ENCODE results near the gene SMIM36.

The SMIM36 gene

DNA sequence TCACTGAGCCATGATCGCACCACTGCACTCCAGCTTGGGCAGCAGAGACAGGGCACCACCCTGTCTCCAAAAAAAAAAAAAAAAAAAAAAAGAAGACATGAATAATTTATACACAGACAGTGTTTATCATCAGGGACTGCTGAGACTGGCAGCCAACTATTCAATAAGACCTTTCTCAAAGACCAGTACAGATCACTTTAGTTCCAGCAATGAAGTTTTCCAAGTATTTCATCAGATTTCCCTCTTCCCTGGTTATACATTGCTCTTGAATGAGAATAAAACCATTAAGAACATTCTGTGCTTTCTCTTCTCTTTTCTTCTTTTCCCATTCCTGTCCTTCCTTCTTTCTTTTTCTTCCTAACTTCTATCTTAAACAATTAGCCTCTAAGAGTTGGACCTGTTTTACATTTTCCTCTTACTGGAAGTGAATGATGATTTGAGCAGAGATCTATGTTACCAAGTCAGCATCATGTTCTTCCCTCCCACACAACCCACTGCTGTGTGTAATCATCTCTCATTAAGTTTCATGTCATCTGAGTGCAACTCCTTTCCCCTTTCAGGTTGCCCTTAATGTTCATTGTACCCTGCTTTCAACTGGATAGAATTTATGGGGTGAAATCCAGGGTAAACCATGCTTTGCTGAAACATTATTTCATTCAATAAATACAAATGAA lies 35.9 kb upstream of the SMIM36 start:
- no peaks in the 10 kb centered on the region for H3K9me3 ChIP-seq (replicated peaks; ENCODE audit: insufficient read depth, low read length)
- no peak overlapping the region for H3K4me2 ChIP-seq (ENCODE audit: low read depth, low read length)

DNA sequence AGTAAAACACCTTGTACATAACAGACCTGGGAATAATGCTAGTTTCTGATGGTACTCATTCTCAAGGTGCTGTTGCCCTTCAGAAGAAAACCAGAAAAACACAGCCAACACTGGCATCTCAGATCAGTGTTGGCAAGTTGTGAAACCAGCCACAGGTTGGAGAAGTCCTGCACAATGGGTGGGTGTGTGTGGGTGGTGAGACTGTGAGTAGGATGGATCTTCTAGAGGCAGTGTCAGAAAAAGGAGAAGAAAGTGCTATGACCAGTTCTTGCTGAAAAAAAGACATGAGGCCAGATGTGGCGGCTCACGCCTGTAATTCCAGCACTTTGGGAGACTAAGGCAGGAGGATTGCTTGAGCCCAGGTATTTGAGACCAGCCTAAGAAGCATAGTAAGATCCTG lies 35.2 kb upstream of the SMIM36 start:
- Histone ChIP-seq H3K27me3 (replicated peaks; ENCODE audit: insufficient read depth, low read length) (no peaks in the 10 kb centered on the region), H3K27ac (ENCODE audit: low read length) (no peak overlapping the region), H4K20me1 (ENCODE audit: insufficient read depth, low read length) (no peaks in the 10 kb centered on the region), H3K9me3 (replicated peaks; ENCODE audit: insufficient read depth, low read length) (no peaks in the 10 kb centered on the region), H3K4me2 (ENCODE audit: low read depth, low read length) (no peak overlapping the region), H3K79me2 (ENCODE audit: low read length) (no peaks in the 10 kb centered on the region), H3K4me1 (ENCODE audit: low read length) (no peaks in the 10 kb centered on the region), H3K9ac (ENCODE audit: low read length) (no peak overlapping the region), H3K4me3 (ENCODE audit: low read length) (no peak overlapping the region), H2AFZ (ENCODE audit: low read length) (no peak overlapping the region), H3K36me3 (replicated peaks; ENCODE audit: insufficient read depth, low read length) (no peaks in the 10 kb centered on the region), H3K9me2 (replicated peaks; ENCODE audit: insufficient read depth, low read length) (no peaks in the 10 kb centered on the region), H3F3A (ENCODE audit: insufficient read depth, low read length) (no peaks in the 10 kb centered on the region)
- TF ChIP-seq EZH2phosphoT487 (IDR thresholded peaks at IDR 0.05; ENCODE audit: low read length) = no peak
- TF ChIP-seq, protein P1, sequence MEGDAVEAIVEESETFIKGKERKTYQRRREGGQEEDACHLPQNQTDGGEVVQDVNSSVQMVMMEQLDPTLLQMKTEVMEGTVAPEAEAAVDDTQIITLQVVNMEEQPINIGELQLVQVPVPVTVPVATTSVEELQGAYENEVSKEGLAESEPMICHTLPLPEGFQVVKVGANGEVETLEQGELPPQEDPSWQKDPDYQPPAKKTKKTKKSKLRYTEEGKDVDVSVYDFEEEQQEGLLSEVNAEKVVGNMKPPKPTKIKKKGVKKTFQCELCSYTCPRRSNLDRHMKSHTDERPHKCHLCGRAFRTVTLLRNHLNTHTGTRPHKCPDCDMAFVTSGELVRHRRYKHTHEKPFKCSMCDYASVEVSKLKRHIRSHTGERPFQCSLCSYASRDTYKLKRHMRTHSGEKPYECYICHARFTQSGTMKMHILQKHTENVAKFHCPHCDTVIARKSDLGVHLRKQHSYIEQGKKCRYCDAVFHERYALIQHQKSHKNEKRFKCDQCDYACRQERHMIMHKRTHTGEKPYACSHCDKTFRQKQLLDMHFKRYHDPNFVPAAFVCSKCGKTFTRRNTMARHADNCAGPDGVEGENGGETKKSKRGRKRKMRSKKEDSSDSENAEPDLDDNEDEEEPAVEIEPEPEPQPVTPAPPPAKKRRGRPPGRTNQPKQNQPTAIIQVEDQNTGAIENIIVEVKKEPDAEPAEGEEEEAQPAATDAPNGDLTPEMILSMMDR (IDR thresholded peaks at IDR 0.05; ENCODE audit: low read length) = no peak
- TF ChIP-seq EZH2 (optimal IDR thresholded peaks at IDR 0.05; ENCODE audit: low read depth, low read length) = no peak
- no peak for DNase-seq

More for the DNA sequence above, 35.9 kb upstream of the SMIM36 start:
- Histone ChIP-seq H3K9ac (ENCODE audit: low read length) (no peak overlapping the region), H3K36me3 (replicated peaks; ENCODE audit: insufficient read depth, low read length) (no peaks in the 10 kb centered on the region), H3K4me1 (ENCODE audit: low read length) (no peaks in the 10 kb centered on the region), H3K27ac (ENCODE audit: low read length) (no peak overlapping the region), H3K4me3 (ENCODE audit: low read length) (no peak overlapping the region), H3K27me3 (replicated peaks; ENCODE audit: insufficient read depth, low read length) (no peaks in the 10 kb centered on the region), H3K9me2 (replicated peaks; ENCODE audit: insufficient read depth, low read length) (no peaks in the 10 kb centered on the region), H3K79me2 (ENCODE audit: low read length) (no peaks in the 10 kb centered on the region), H4K20me1 (ENCODE audit: insufficient read depth, low read length) (no peaks in the 10 kb centered on the region), H3F3A (ENCODE audit: insufficient read depth, low read length) (no peaks in the 10 kb centered on the region), H2AFZ (ENCODE audit: low read length) (no peak overlapping the region)
- no peak for DNase-seq
- TF ChIP-seq EZH2 (optimal IDR thresholded peaks at IDR 0.05; ENCODE audit: low read depth, low read length) = no peak
- TF ChIP-seq, protein P1 (IDR thresholded peaks at IDR 0.05; ENCODE audit: low read length) = no peak
- TF ChIP-seq EZH2phosphoT487 (IDR thresholded peaks at IDR 0.05; ENCODE audit: low read length) = no peak

GRCh38 chr17:55545806-55546205 lies 34.6 kb upstream of the SMIM36 start:
- no peak overlapping the region for H3K27ac ChIP-seq (ENCODE audit: low read length)
- TF ChIP-seq EZH2 (optimal IDR thresholded peaks at IDR 0.05; ENCODE audit: low read depth, low read length) = no peak
- TF ChIP-seq EZH2phosphoT487 (IDR thresholded peaks at IDR 0.05; ENCODE audit: low read length) = no peak
- TF ChIP-seq, protein P1 (IDR thresholded peaks at IDR 0.05; ENCODE audit: low read length) = no peak
- no peak overlapping the region for H3K4me3 ChIP-seq (ENCODE audit: low read length)

More at GRCh38 chr17:55545806-55546205, 34.6 kb upstream of the SMIM36 start:
- H3K4me2 ChIP-seq (ENCODE audit: low read depth, low read length) = no peak overlapping the region
- no peaks in the 10 kb centered on the region for H3K4me1 ChIP-seq (ENCODE audit: low read length)
- no peaks in the 10 kb centered on the region for H4K20me1 ChIP-seq (ENCODE audit: insufficient read depth, low read length)
- no peak overlapping the region for H2AFZ ChIP-seq (ENCODE audit: low read length)
- H3K9me2 ChIP-seq (replicated peaks; ENCODE audit: insufficient read depth, low read length) = no peaks in the 10 kb centered on the region
- no peaks in the 10 kb centered on the region for H3K9me3 ChIP-seq (replicated peaks; ENCODE audit: insufficient read depth, low read length)
- no peaks in the 10 kb centered on the region for H3F3A ChIP-seq (ENCODE audit: insufficient read depth, low read length)
- no peaks in the 10 kb centered on the region for H3K27me3 ChIP-seq (replicated peaks; ENCODE audit: insufficient read depth, low read length)
- no peaks in the 10 kb centered on the region for H3K79me2 ChIP-seq (ENCODE audit: low read length)
- no peaks in the 10 kb centered on the region for H3K36me3 ChIP-seq (replicated peaks; ENCODE audit: insufficient read depth, low read length)
- DNase-seq = no peak
- no peak overlapping the region for H3K9ac ChIP-seq (ENCODE audit: low read length)
